Brain microvascular endothelial cell (primary cell): ENCODE measurements around the gene RAB44.

Experiments used
- DNase-seq: peaks from one replicate; pipeline ENCODE4 v3.0.0-alpha.2; 2020
- H3K27ac ChIP-seq: fragments of 250-450 bp; sonication (Bioruptor Pico); 2 replicates; pipeline ENCODE4 v1.5.1; 2020; ENCODE audit warnings: mild to moderate bottlenecking, moderate library complexity
- H3K27me3 ChIP-seq: fragments of 250-450 bp; sonication (Bioruptor Pico); replicated peaks from 2 replicates; pipeline ENCODE4 v1.5.1; 2020; ENCODE audit warnings: mild to moderate bottlenecking
- H3K36me3 ChIP-seq: fragments of 250-450 bp; sonication (Bioruptor Pico); replicated peaks from 2 replicates; pipeline ENCODE4 v1.5.1; 2020; ENCODE audit warnings: mild to moderate bottlenecking
- H3K4me3 ChIP-seq: 2 replicates; pipeline ENCODE4 v1.5.1; 2011; ENCODE audit warnings: low read depth, mild to moderate bottlenecking, control low read depth, low read length, moderate library complexity
- CTCF ChIP-seq: IDR thresholded peaks from 2 replicates; pipeline ENCODE4 v1.5.1; 2011; ENCODE audit warnings: low read depth, mild to moderate bottlenecking, moderate library complexity, low read length, control low read depth, inconsistent platforms; ENCODE audit errors: missing control alignments
- in situ Hi-C: cut with HindIII; loops from 2 replicates; pipeline ENCODE4 v1.10.0; 2017; ENCODE audit warnings: low sequenced_read_pairs, low pct_ligation_motif_present

RAB44 gene

GRCh38 chr6:36677753-36678487 is 19.7 kb upstream of the RAB44 start:
- peaks cover 6% of the 10 kb centered on the region for H3K36me3 ChIP-seq
- H3K27ac ChIP-seq, result peak overlapping the region; percentile 79
- peak overlapping the region; percentile 27 for H3K4me3 ChIP-seq
- H3K27me3 ChIP-seq, result no peaks in the 10 kb centered on the region
- DNase-seq, result no peak
- no peak for TF ChIP-seq CTCF
- in situ Hi-C loops, result no loop called here

GRCh38 chr6:36678488-36679042 is 19.1 kb upstream of the RAB44 start, which contains the start of gene CDKN1A:
Gene CDKN1A (plus strand): TSS chr6:36678714. CDS start chr6:36684102, 5,388 bp downstream.
- peak; percentile 74 for DNase-seq
- Histone ChIP-seq H3K36me3 (peaks cover 8% of the 10 kb centered on the region), H3K27me3 (no peaks in the 10 kb centered on the region), H3K4me3 (peak within 1 kb of the TSS; percentile 95), H3K27ac (peak within 1 kb of the TSS; percentile 79)
- in situ Hi-C loops, result no loop called here
- TF ChIP-seq CTCF, result no peak

GRCh38 chr6:36679043-36679833 is 18.4 kb upstream of the RAB44 start:
- H3K27me3 ChIP-seq, result no peaks in the 10 kb centered on the region

GRCh38 chr6:36682328-36683144 is 15.1 kb upstream of the RAB44 start:
- DNase-seq, result no peak
- Histone ChIP-seq H3K27ac (no peak overlapping the region), H3K36me3 (peaks cover 48% of the 10 kb centered on the region), H3K4me3 (peak overlapping the region; percentile 1), H3K27me3 (no peaks in the 10 kb centered on the region)
- in situ Hi-C loops, result no loop called here
- no peak for TF ChIP-seq CTCF

More at GRCh38 chr6:36679043-36679833, 18.4 kb upstream of the RAB44 start:
- no peak for TF ChIP-seq CTCF
- Histone ChIP-seq H3K27ac (peak overlapping the region; percentile 79), H3K36me3 (peaks cover 15% of the 10 kb centered on the region), H3K4me3 (peak overlapping the region; percentile 95)
- in situ Hi-C loops, result no loop called here
- DNase-seq, result no peak

- no peak for DNase-seq
Observed at GRCh38 chr6:36683145-36683655, 14.4 kb upstream of the RAB44 start.

More at GRCh38 chr6:36683145-36683655, 14.4 kb upstream of the RAB44 start:
- Histone ChIP-seq H3K27me3 (no peaks in the 10 kb centered on the region), H3K36me3 (peaks cover 48% of the 10 kb centered on the region), H3K4me3 (no peak overlapping the region), H3K27ac (no peak overlapping the region)
- in situ Hi-C loops, result no loop called here
- TF ChIP-seq CTCF, result no peak
